Suprapubic skin (tissue), 4 donors: ENCODE results near the gene OR52I2. TPM values are rescaled to one million over a fixed set of nuclear protein-coding genes. Genes with fewer than 3 reads are reported as not detected.

ENCODE experiments used
- DNase-seq, 2 donors: peaks; one replicate each; pipeline ENCODE4 v3.0.0-alpha.2; 2019; ENCODE audit warnings: low spot score in 2 of 2
- H3K27ac ChIP-seq: fragments of 200-600 bp; sonication (generic); one replicate; pipeline ENCODE4 v1.5.1; 2019
- H3K27me3 ChIP-seq: fragments of 200-600 bp; sonication (generic); one replicate; pipeline ENCODE4 v1.5.1; 2019
- H3K36me3 ChIP-seq: fragments of 200-600 bp; sonication (generic); one replicate; pipeline ENCODE4 v1.5.1; 2019
- H3K4me1 ChIP-seq: fragments of 200-600 bp; sonication (generic); one replicate; pipeline ENCODE4 v1.5.1; 2019
- H3K4me3 ChIP-seq: fragments of 200-600 bp; sonication (generic); one replicate; pipeline ENCODE4 v1.5.1; 2019; ENCODE audit warnings: mild to moderate bottlenecking
- H3K9me3 ChIP-seq: fragments of 200-600 bp; sonication (generic); one replicate; pipeline ENCODE4 v1.5.1; 2019
- CTCF ChIP-seq, 2 donors: fragments of 200-600 bp in 1 of 2; fragments of 450-650 bp in 1 of 2; sonication (generic) in 1 of 2; IDR thresholded peaks; one replicate each; pipeline ENCODE4 v1.5.1; 2016 to 2019; ENCODE audit warnings: antibody characterized with exemption in 2 of 2, mild to moderate bottlenecking in 1 of 2, moderate library complexity in 1 of 2
- EP300 ChIP-seq: sonication (generic); formaldehyde crosslinking; IDR thresholded peaks from one replicate; pipeline ENCODE4 v1.6.1; 2017; ENCODE audit warnings: antibody characterized with exemption
- POLR2A ChIP-seq, 2 donors: fragments of 450-650 bp; IDR thresholded peaks; one replicate each; pipeline ENCODE4 v1.6.1; 2017; ENCODE audit warnings: antibody characterized with exemption in 2 of 2, mild to moderate bottlenecking in 2 of 2, moderate library complexity in 2 of 2
- POLR2AphosphoS5 ChIP-seq, 3 donors: sonication (generic); formaldehyde crosslinking; IDR thresholded peaks; one replicate each; pipeline ENCODE4 v1.6.1; 2017; ENCODE audit warnings: antibody characterized with exemption in 3 of 3
- WGBS: methylation state at CpG from one replicate; pipeline ENCODE4 v1.1.5; 2018; 5-methylcytosine and 5-hydroxymethylcytosine counted together
- total RNA-seq, 4 donors: library from RNA; depleted of rRNA; stranded (reverse); fragments of >200 nt; gene quantifications; one replicate each; pipeline ENCODE4 v1.1.0, GENCODE V29; 2016

Gene OR52I2
- total RNA-seq, 4 donors from 2014 or later: not detected

- no peak for DNase-seq
- no peaks in the 10 kb centered on the region for H3K4me1 ChIP-seq
- 88% methylated on average over 1 of the region's 1 CpG for WGBS
Measured at GRCh38 chr11:4546878-4547277, 34.7 kb upstream of the OR52I2 start.

GRCh38 chr11:4547416-4547815 is 34.1 kb upstream of the OR52I2 start:
- 77% methylated on average over 4 of the region's 4 CpGs for WGBS
- TF ChIP-seq CTCF (IDR thresholded peaks at IDR 0.05): no peak
- no peak for TF ChIP-seq POLR2A (IDR thresholded peaks at IDR 0.05)
- TF ChIP-seq EP300: no peak
- TF ChIP-seq POLR2AphosphoS5 (IDR thresholded peaks at IDR 0.05): no peak
- no peaks in the 10 kb centered on the region for H3K4me1 ChIP-seq

More at GRCh38 chr11:4546878-4547277, 34.7 kb upstream of the OR52I2 start:
- Histone ChIP-seq H3K4me3 (no peak overlapping the region), H3K36me3 (no peaks in the 10 kb centered on the region), H3K27me3 (no peaks in the 10 kb centered on the region), H3K27ac (no peak overlapping the region), H3K9me3 (no peaks in the 10 kb centered on the region)
- no peak for TF ChIP-seq EP300
- TF ChIP-seq CTCF (IDR thresholded peaks at IDR 0.05): no peak
- no peak for TF ChIP-seq POLR2A (IDR thresholded peaks at IDR 0.05)
- TF ChIP-seq POLR2AphosphoS5 (IDR thresholded peaks at IDR 0.05): no peak

GRCh38 chr11:4551346-4551979 is 30.1 kb upstream of the OR52I2 start:
- DNase-seq: no peak
- Histone ChIP-seq H3K9me3 (no peaks in the 10 kb centered on the region), H3K36me3 (no peaks in the 10 kb centered on the region), H3K27ac (no peak overlapping the region), H3K4me1 (no peaks in the 10 kb centered on the region), H3K27me3 (peaks cover 7% of the 10 kb centered on the region), H3K4me3 (no peak overlapping the region)
- WGBS: 84% methylated on average over 8 of the region's 8 CpGs
- no peak for TF ChIP-seq POLR2A (IDR thresholded peaks at IDR 0.05)
- TF ChIP-seq CTCF (IDR thresholded peaks at IDR 0.05): no peak
- TF ChIP-seq EP300: no peak
- no peak for TF ChIP-seq POLR2AphosphoS5 (IDR thresholded peaks at IDR 0.05)

More at GRCh38 chr11:4547416-4547815, 34.1 kb upstream of the OR52I2 start:
- Histone ChIP-seq H3K27me3 (peaks cover 5% of the 10 kb centered on the region), H3K27ac (no peak overlapping the region), H3K4me3 (no peak overlapping the region), H3K36me3 (no peaks in the 10 kb centered on the region), H3K9me3 (no peaks in the 10 kb centered on the region)
- DNase-seq: no peak

DNA sequence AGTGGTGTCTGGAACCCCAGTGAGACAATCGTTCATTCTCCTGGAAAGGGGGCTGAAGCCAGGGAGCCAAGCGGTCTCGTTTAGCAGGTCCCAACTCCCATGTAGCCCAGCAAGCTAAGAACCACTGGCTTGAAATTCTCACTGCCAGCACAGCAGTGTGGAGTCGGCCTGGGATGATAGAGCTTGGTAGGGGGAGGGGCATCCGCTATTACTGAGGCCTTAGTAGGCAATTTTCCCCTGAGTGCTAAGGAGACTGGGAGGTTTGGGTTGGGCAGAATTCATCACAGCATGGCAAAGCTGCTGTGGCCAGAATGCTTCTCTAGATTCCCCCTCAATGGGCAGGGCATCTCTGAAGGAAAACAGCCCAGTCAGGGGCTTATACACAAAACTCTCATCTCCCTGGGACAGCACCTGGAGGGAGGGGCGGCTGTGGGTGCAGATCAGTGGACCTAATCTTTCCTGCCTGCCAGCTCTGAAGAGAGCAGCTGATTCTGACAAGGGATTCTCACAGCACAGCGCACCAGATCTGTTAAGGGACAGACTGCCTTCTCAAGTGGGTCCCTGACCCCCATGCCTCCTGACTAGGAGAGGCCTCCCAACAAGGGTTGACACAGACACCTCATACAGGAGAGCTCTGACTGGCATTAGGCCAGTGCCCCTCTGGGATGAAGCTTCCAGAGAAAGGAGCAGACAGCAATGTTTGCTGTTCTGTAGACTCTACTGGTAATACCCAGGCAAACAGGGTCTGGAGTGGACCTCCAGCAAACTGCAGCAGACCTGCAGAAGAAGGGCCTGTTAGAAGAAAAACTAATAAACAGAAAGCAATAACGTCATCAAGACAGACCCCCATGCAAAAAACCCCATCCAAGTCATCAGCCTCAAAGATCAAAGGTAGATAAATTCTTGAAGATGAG is 21.8 kb upstream of the OR52I2 start:
- TF ChIP-seq CTCF (IDR thresholded peaks at IDR 0.05) (no peak), POLR2A (IDR thresholded peaks at IDR 0.05) (no peak), POLR2AphosphoS5 (IDR thresholded peaks at IDR 0.05) (no peak), EP300 (no peak)
- Histone ChIP-seq H3K4me3 (no peak overlapping the region), H3K9me3 (no peaks in the 10 kb centered on the region), H3K27ac (no peak overlapping the region), H3K4me1 (peaks cover 10% of the 10 kb centered on the region), H3K27me3 (no peaks in the 10 kb centered on the region), H3K36me3 (no peaks in the 10 kb centered on the region)
- DNase-seq: no peak
- WGBS: 35% methylated on average over 1 of the region's 8 CpGs

DNA sequence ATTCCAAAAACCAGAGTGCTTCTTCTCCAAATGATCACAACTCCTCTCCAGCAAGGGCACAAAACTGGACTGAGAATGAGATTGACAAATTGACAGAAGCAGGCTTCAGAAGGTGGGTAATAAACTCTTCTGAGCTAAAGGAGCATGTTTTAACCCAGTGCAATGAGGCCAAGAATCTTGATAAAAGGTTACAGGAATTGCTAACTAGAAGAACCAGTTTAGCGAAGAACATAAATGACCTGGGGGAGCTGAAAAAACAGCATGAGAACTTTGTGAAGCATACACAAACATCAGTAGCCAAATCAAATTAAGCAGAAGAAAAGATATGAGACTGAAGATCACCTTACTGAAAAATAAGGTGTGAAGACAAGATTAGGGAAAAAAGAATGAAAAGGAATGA is 21.1 kb upstream of the OR52I2 start:
- H3K27ac ChIP-seq: no peak overlapping the region
- H3K9me3 ChIP-seq: no peaks in the 10 kb centered on the region

More for the DNA sequence above, 21.1 kb upstream of the OR52I2 start:
- no peak for DNase-seq
- WGBS: 35% methylated on average over 1 of the region's 1 CpG
- H3K27me3 ChIP-seq: no peaks in the 10 kb centered on the region
- TF ChIP-seq POLR2A (IDR thresholded peaks at IDR 0.05) (no peak), EP300 (no peak), CTCF (IDR thresholded peaks at IDR 0.05) (no peak), POLR2AphosphoS5 (IDR thresholded peaks at IDR 0.05) (no peak)
- peaks cover 10% of the 10 kb centered on the region for H3K4me1 ChIP-seq
- H3K4me3 ChIP-seq: no peak overlapping the region
- no peaks in the 10 kb centered on the region for H3K36me3 ChIP-seq
